HG03342 (cell line): ENCODE results near the gene ZNF213.
"Not testable (repeated sequence)": the region's sequence is repeated elsewhere in the genome, so short reads cannot be mapped to it uniquely, and the experiment has no call there.

Experiments
- ATAC-seq: cut with Tn5 transposase; IDR thresholded peaks from one replicate; pipeline ENCODE4 v1.9.1; 2021; ENCODE audit warnings: mild to moderate bottlenecking, moderate library complexity; ENCODE audit not compliant: unreplicated experiment

Gene ZNF213

DNA sequence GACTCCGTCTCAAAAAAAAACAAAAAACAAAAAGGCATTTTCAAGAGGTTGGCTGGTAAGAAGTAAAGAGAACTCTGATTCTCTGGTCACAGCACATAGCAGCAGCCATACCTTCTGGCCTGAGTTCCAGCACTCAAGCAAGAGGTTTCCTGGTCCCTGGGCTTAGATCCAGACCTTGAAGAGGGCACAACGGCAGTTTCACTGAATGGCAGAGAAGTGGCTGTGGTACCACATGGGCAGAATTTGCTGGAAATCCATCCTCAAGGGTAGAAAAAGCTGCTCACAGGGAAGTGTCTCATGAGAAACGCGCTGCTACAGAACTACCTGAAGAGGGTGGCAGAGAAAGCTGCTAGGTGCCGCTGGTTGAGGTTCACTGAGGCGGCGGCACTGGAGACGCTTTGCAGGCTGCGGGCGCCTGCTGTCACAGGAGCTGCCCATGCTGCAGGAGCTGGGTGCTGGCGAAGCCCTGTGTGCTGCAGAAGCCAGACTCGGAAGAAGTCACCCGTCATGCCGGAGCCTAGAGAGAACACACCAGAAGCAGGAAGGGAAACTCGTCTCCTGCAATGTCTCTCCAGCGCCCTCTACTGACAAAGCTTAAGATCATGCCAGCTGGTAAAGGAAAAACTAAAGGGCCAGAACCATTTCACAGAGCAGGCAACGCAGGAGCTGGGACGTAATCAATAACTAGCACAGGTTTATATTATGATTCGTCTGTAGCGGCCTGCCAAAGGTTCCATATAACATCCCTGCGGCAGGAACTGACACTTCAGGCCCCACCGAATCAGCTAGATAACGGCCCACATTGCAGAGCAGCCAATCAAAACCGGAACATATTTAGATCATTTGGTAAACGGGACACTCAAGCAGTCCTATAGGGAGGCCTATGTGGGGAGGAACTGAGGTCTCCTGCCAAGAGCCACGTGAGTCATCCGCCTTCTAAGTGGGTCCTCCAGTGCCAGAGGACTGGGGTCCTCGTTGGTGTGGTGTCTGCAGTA lies 5.4 kb upstream of the ZNF213 start:
- ATAC-seq = peak; percentile 46

DNA sequence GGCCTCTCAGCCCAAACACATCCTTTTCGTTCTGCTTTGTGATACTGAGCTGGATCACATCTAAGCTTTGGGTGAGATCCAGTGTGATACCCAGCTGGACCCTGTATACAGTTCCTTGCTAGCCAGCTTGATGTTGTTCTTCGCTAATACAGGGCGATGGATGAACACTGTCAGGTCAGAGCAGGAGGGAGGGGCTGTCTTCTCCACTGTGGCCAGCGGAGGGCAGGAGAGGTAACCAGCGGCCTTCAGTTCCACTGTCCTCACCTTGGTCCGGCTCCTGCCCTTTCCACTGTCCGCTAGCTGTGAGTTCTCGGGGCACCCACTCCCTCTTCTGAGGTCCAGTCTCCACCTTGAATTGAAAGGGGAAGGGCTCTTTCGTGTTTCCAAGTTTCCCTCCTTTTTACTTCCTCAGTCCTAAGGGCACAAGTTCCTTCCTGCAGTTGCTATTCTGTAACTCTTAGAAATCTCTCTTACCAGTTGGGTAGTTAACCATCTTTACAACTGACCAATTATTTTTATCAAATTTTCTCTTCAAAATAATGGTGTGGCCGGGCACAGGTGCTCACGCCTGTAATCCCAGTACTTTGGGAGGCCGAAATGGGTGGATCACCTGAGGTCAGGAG lies 3.0 kb upstream of the ZNF213 start:
- ATAC-seq = no peak

DNA sequence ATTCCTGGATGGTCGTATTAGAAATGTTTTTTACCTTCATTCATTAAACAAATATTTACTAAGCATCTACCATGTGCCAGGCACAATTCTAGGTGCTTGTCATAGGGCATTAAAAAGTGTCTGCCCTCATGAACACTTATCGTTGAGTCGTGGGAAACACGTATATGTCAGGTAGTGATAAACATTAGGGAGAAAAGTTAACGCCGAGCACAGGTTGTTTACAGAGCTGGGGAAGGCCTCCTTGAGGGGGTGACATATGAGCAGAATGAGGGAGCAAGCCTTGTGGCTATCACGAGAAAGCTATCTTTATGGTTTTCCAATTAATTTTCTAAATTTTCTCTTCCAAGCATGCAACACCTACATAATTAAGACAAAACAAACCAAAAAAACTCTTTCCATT lies 985 bp upstream of the ZNF213 start:
- no peak for ATAC-seq

DNA sequence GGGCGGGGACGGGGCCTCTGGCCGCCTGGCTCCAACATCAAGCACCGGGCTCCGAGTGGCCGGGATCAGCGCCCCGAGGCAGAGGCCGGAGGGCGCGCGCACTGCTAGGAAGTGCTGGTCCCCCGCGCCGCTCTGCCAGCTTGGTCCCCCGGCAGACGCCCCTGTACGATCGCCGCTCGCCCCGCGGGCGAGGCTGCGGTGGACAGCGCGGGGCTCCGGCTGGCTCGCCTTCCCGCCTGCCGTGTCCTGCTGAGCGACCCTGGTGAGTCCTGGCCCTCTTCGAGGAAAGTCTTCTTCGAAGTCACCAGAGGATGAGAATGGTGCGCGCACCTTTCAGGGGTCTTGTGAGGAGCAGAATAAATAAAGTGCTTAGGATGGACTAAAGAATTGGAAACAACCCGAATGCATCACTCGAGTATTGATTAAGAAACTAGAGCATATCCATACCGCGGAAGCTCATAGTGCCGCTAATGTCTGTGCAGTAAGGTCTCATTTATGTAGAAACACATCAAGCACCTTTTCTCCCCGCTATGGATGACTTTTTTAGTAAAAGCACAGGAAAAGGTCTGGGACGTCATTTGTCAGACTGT lies 392 bp downstream of the ZNF213 start:
- no peak for ATAC-seq

DNA sequence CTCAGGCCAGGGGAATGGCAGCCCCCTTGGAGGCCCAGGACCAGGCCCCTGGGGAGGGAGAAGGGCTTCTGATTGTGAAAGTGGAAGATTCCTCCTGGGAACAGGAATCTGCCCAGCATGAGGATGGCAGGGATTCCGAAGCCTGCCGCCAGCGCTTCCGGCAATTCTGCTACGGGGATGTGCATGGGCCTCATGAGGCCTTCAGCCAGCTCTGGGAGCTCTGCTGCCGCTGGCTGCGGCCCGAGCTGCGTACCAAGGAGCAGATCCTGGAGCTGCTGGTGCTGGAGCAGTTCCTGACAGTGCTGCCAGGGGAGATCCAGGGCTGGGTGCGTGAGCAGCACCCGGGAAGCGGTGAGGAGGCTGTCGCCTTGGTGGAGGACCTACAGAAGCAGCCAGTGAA lies 2.4 kb downstream of the ZNF213 start:
- ATAC-seq = no peak

DNA sequence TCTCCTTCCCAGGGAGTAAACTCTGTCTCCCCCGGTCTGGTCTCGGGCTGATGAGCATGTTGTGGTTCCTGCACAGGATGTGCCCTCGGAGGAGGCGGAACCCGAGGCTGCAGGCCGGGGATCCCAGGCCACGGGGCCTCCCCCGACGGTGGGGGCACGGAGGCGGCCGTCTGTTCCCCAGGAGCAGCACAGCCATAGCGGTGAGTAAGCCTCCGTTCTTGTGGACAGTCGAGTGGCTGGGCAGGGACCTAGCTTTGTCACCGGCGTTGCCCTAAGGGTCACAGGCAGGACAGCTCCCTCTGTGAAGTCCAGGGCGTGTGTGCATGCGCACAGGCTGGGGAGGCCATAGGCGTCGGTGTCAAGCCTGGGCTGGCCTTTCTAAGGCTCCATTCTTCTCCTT lies 3.5 kb downstream of the ZNF213 start:
- ATAC-seq = no peak

DNA sequence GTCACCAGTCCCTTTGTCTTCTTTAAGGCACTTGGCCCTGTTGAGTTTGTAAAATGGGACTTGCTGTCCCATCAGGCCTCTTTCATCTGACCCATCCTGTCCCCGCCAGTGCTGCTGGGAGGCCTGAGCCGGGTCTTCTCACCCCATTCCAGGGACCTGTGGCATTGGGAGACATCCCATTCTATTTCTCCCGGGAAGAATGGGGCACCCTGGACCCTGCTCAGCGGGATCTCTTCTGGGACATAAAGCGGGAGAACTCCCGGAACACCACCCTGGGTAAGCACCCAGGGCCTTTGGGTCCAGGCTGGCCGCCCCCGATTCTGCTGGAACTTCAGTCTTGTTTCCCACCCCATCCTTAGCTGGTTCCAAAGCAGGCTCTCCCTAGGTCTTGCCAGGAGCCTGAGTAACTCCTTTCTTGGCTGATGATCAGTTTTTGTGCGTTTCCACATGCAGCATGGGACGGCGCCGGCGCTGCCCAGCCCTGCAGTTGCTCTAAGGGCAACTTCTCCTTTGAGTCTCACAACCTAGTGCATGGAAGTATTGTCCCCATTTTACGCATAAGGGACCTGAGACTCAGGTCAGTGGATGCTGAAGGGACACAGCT lies 4.1 kb downstream of the ZNF213 start:
- ATAC-seq = no peak

DNA sequence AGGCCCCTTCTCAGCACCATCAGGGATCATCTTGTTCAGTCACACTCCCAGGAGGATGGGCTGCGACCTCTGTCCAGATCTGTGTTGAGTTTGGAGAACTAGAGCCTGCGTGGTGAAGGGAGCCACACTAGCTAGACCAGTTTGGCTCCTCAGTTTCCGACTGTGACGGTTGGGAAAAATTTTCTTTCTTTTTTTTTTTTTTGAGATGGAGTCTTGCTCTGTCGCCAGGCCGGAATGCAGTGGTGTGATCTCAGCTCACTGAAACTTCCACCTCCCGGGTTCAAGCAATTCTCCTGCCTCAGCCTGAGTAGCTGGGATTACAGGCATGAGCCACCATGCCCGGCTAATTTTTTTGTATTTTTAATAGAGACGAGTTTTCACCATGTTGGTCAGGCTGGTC lies 4.7 kb downstream of the ZNF213 start:
- ATAC-seq = not testable (repeated sequence)

DNA sequence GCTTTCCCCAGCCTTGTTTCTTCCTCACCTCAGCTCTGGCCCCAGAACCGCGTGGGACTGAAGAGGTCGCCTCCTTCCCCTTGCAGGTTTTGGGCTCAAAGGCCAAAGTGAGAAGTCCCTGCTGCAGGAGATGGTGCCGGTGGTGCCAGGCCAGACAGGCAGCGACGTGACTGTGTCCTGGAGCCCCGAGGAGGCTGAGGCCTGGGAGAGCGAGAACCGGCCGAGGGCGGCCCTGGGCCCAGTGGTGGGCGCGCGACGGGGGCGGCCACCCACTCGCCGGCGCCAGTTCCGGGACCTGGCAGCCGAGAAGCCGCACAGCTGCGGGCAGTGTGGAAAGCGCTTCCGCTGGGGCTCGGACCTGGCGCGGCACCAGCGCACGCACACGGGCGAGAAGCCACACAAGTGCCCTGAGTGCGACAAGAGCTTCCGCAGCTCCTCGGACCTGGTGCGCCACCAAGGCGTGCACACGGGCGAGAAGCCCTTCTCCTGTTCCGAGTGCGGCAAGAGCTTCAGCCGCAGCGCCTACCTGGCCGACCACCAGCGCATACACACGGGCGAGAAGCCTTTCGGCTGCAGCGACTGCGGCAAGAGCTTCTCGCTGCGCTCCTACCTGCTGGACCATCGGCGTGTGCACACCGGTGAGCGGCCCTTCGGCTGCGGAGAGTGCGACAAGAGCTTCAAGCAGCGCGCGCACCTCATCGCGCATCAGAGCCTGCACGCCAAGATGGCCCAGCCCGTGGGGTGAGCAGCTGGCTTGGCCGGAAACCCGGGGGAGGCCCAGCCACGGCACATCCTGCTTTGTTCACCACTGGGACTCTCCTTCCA lies 6.0 kb downstream of the ZNF213 start:
- ATAC-seq = no peak

DNA sequence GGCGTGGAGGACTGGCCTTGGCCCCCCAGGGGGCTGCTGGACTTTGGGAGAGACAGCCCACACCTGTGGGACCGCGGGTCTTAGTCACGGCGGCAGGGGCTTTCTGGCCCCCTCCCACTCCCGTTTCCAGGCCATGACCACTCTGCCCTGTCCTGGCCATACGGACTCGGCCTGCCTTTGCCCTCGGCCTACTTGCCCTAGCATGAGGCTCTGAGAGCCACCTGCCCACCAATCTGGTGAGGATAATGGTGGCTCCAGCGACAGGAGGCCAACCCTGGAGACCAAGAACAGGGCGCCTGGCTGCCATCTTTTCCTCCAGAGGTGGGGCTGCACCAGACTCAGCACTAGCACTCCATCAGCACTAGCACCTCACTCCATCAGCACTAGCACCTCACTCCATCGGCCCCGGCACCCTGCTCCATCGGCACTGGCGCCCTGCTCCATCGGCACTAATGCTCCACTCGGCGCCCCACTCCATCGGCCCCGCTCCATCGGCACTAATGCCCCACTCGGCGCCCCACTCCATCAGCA lies 7.0 kb downstream of the ZNF213 start:
- no peak for ATAC-seq

DNA sequence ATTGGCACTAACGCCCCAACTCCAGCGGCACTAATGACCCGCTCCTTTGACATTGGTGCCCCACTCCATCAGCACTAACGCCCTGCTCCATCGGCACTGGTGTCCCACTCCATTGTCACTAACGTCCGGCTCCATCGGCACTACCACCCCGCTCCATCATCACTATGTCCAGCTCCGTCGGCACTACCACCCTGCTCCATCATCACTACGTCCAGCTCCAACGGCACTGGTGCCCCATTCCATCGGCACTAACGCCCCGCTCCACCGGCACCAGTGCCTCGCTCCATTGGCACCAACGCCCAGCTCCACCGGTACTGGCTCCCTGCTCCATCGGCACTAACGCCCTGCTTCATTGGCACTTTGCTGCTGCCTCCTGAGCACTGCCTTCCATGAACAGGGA lies 7.5 kb downstream of the ZNF213 start:
- ATAC-seq = no peak

DNA sequence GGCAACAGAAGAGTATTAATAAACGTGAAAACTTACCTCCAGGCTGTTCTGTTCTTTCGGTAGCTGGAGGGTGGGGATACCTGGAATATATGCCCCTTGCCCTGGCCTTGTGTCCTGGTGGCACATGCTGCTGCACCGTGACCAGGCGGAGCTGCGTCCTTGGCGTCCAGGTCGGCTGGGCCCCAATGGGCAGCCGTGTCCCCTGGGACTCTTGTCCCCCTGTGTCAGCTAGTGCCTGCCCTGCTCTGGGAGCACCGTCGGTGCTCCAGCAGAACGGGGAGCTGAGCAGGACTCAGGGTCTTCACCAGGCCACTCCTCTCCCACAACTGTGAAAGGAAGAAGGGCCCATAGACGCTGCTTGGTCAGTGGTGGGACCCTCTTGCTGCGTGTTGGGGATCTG lies 7.9 kb downstream of the ZNF213 start:
- no peak for ATAC-seq

DNA sequence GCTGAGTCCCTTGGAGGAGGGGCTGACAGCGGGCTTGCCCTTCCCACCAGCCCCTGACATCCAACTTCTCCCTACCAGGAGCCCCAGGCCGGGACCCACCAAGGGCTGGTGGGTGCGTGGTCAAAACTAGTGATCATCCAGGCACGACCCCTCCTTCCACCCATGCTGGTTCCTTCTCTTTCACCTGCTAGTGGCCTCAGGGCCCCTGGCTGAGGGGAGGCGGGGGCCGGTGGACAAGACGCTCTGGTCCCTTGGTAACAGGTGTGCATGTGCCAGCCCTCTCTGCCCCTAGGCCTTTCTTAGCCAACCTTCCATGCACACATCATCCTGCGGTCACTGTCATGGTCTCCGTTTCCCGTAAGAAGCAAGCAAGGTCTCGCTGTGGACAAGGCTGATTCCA lies 8.4 kb downstream of the ZNF213 start:
- ATAC-seq = no peak

DNA sequence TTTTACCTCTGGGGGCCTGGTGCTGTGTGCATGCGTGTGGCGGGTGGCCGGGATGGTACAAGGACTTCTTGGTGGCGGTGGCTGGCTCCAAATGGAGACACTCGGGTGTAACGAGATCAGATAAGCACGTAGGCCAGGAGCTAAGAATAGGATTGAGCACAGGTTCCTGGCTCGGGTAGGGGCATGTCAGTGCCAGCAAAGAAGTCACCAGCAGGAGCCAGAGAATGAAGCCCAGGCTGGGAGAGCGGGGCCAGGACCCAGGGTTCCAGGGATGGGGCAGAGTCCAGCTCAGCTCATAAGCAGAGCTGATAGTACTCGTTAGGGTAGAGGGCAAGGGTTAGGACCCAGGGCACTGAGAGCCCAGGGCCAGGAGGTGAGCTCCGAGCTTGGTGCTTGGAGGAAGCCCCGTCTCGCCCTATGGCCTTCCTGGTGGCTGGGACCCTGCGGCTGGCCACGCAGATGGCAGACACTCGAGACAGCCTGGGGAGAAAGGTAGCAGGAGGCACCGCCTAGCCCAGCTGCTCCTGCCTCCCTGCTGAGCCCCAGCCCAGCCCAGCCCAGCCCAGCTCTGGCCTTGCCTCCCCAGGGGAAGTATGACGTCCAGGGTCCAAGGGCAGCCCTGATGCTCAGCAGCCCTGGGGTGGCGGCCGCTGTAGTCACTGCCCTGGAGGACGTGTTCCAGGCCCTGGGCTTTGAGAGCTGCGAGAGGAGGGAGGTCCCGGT lies 8.9 kb downstream of the ZNF213 start:
- no peak for ATAC-seq

DNA sequence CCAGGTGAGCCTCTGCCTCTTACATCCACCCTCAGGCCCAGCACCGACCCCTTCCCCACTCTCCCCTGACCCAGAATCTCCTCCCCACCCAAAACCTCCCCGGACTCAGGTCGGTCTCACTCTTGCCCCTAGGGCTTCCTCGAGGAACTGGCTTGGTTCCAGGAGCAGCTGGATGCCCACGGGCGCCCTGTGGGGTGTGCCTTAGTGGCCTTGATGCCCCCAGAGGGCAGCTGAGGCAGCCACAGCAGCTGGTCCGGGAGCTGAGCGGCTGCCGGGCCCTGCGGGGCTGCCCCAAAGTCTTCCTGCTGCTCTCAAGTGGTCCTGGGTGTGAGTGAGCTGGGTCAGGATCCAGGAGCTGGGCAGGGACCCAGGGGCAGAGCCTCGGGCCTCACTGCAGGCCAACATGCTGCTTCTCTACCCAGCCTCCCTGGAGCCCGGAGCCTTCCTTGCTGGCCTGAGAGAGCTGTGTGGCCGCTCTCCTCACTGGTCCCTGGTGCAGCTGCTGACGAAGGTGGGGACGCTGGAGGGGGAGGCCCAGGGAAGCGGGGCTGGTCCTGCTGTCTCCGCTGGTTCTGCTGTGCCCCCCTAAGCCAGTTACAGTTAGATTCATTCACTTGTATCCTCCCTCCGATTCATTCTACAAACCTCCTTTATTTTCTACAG lies 9.6 kb downstream of the ZNF213 start:
- no peak for ATAC-seq

DNA sequence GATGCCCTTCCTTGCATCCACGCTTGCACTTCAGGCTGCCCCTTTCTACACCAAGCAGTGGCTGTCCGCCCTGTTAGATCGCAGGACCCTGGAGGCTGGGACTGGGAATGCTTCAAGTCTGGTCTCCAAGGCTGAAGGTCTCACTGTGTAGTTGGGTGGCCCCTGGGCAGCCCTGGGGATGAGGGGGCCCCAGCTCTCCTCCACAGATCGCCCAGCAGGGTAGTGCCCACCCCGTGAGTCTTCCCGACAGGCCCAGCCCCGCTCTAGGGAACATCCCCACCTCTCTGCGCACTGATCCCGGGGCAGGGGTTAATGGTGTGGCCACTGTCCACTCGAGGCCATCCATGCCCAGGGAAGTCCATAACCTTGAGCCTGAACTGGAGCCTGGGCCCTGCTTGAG lies 10.3 kb downstream of the ZNF213 start:
- ATAC-seq = no peak

DNA sequence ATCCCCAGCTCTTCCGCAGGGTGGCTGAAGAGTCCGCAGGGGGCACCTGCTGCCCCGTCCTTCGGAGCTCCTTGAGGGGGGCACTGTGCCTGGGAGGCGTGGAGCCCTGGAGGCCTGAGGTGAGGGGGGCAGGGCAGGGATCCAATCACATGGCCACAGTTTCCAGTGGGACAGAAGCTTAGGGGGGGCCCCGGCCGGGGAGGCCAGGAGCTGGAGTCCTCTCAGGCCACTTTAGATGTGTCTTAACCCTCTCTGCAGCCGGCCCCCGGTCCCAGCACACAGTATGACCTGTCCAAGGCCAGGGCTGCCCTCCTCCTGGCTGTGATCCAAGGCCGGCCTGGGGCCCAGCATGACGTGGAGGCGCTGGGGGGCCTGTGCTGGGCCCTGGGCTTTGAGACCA lies 10.8 kb downstream of the ZNF213 start:
- ATAC-seq = no peak

DNA sequence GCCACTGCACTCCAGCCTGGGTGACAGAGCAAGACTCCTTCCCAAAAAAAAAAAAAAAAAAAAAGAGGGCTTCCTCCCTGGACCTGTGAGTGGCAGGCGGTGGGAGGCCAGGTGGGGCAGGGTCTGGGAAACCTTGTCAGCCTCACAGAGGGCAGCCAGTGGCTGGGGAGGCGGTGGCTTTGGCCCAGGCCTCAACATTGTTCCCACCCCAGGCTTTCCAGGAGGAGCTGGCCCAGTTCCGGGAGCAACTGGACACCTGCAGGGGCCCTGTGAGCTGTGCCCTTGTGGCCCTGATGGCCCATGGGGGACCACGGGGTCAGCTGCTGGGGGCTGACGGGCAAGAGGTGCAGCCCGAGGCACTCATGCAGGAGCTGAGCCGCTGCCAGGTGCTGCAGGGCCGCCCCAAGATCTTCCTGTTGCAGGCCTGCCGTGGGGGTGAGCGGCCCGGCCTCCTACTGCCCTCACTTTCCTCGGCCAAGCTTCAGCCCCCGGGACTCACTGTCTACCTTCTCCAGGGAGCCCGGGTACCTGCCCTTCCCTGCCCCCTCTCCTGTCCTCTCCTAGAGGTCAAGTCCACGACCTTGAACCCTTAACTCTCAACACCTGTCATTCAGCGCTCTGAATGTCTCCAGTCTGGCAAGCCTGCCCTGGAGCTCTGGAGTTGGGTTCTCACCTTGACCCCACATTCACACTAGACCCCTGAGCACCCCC lies 12.4 kb downstream of the ZNF213 start:
- ATAC-seq = no peak

DNA sequence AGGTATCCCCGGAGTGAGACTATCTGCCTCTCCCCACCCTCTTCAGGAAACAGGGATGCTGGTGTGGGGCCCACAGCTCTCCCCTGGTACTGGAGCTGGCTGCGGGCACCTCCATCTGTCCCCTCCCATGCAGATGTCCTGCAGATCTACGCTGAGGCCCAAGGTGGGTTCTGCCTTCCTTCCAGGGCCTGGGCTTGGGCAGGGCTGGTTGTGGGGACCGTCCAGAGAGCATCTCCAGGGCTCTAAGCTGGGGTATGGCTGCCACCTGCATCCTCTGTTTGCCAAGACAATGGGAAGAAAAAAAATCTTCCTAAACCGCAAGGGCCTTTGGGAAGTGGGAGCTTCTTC lies 12.9 kb downstream of the ZNF213 start:
- ATAC-seq = no peak
